Umbilical cord (tissue), 2 donors: ENCODE data around the gene SLC5A9. TPM values are rescaled to one million over a fixed set of nuclear protein-coding genes. Genes with fewer than 3 reads are reported as not detected.
"Not testable (repeated sequence)": the region's sequence is repeated elsewhere in the genome, so short reads cannot be mapped to it uniquely, and the experiment has no call there.

Source experiments
- DNase-seq: peaks from one replicate; pipeline ENCODE4 v3.0.0-alpha.2; 2015; ENCODE audit warnings: low spot score
- total RNA-seq: library from RNA; depleted of rRNA; stranded (reverse); fragments of >200 nt; gene quantifications from one replicate; pipeline ENCODE4 v1.2.3, GENCODE V29; 2014; ENCODE audit warnings: low replicate concordance; ENCODE audit not compliant: insufficient read depth

Gene SLC5A9
- total RNA-seq, 1 donor from 2014 or later, result 1.9 TPM

- DNase-seq, result no peak
Observed at GRCh38 chr1:48242141-48242736, 19.7 kb downstream of the SLC5A9 start.

- peak; percentile 50 for DNase-seq
Observed at GRCh38 chr1:48245106-48245505, 22.6 kb downstream of the SLC5A9 start.

- DNase-seq, result no peak
Observed at GRCh38 chr1:48246727-48247126, 24.2 kb downstream of the SLC5A9 start.

GRCh38 chr1:48248356-48248755 is 25.8 kb downstream of the SLC5A9 start:
- no peak for DNase-seq

- DNase-seq, result no peak
Observed at GRCh38 chr1:48249868-48250267, 27.4 kb downstream of the SLC5A9 start.

GRCh38 chr1:48250572-48250971 is 28.1 kb downstream of the SLC5A9 start:
- no peak for DNase-seq

GRCh38 chr1:48251323-48251722 is 28.8 kb downstream of the SLC5A9 start:
- DNase-seq, result no peak

- no peak for DNase-seq
Observed at GRCh38 chr1:48251821-48252220, 29.3 kb downstream of the SLC5A9 start.

- DNase-seq, result no peak
Observed at GRCh38 chr1:48254254-48254653, 31.7 kb downstream of the SLC5A9 start.

- DNase-seq, result no peak
Observed at GRCh38 chr1:48258106-48258505, 35.6 kb downstream of the SLC5A9 start.

- peak; percentile 44 for DNase-seq
Observed at GRCh38 chr1:48261881-48262400, 39.4 kb downstream of the SLC5A9 start.

GRCh38 chr1:48263041-48263440 is 40.5 kb downstream of the SLC5A9 start:
- peak; percentile 83 for DNase-seq

GRCh38 chr1:48266576-48266975 is 44.1 kb downstream of the SLC5A9 start:
- DNase-seq, result no peak

- not testable (repeated sequence) for DNase-seq
Observed at GRCh38 chr1:48277437-48277836, 54.9 kb downstream of the SLC5A9 start.

- not testable (repeated sequence) for DNase-seq
Observed at GRCh38 chr1:48282329-48282728, 59.8 kb downstream of the SLC5A9 start.

- not testable (repeated sequence) for DNase-seq
Observed at GRCh38 chr1:48284696-48285420, 62.3 kb downstream of the SLC5A9 start.

- no peak for DNase-seq
Observed at GRCh38 chr1:48285525-48285924, 63.0 kb downstream of the SLC5A9 start.

- DNase-seq, result no peak
Observed at GRCh38 chr1:48291421-48291820, 68.9 kb downstream of the SLC5A9 start.

GRCh38 chr1:48292706-48293105 is 70.2 kb downstream of the SLC5A9 start:
- DNase-seq, result no peak

GRCh38 chr1:48294094-48294493 is 71.6 kb downstream of the SLC5A9 start:
- DNase-seq, result not testable (repeated sequence)

GRCh38 chr1:48294656-48295055 is 72.1 kb downstream of the SLC5A9 start:
- no peak for DNase-seq
